SW 1271 (cell line): ENCODE data around the gene RPA3.

Experiments
- DNase-seq, 2 experiments: peaks; one replicate each; lab custom pipeline; 2025; lab: John Stamatoyannopoulos, UW

Gene RPA3

GRCh38 chr7:7718492-7718891, at the start of gene RPA3:
Gene RPA3, minus strand, starts transcription at chr7:7718607. Its CDS starts 78,189 bp downstream, at chr7:7640418.
- DNase-seq = no peak

- no peak for DNase-seq
Observed at GRCh38 chr7:7766671-7767070, 48.3 kb upstream of the RPA3 start.

GRCh38 chr7:7765422-7765821, 47.0 kb upstream of the RPA3 start:
- DNase-seq = no peak

- no peak for DNase-seq
Observed at GRCh38 chr7:7764520-7765396, 46.4 kb upstream of the RPA3 start.

GRCh38 chr7:7761974-7762779, 43.8 kb upstream of the RPA3 start:
- DNase-seq = no peak

GRCh38 chr7:7761340-7761973, 43.0 kb upstream of the RPA3 start:
- peak in 1 of 2 experiments; percentile 62 for DNase-seq

- no peak for DNase-seq
Observed at GRCh38 chr7:7757576-7757975, 39.2 kb upstream of the RPA3 start.

GRCh38 chr7:7756577-7756976, 38.2 kb upstream of the RPA3 start:
- DNase-seq = no peak

GRCh38 chr7:7751243-7752092, 33.1 kb upstream of the RPA3 start:
- DNase-seq = no peak

- no peak for DNase-seq
Observed at GRCh38 chr7:7750571-7751242, 32.3 kb upstream of the RPA3 start.

GRCh38 chr7:7746458-7746857, 28.1 kb upstream of the RPA3 start:
- DNase-seq = no peak

GRCh38 chr7:7745966-7746365, 27.6 kb upstream of the RPA3 start:
- no peak for DNase-seq

- no peak for DNase-seq
Observed at GRCh38 chr7:7745258-7745657, 26.9 kb upstream of the RPA3 start.

GRCh38 chr7:7742223-7742622, 23.8 kb upstream of the RPA3 start:
- DNase-seq = no peak

GRCh38 chr7:7740037-7740355, 21.6 kb upstream of the RPA3 start:
- DNase-seq = no peak

- no peak for DNase-seq
Observed at GRCh38 chr7:7739204-7740036, 21.0 kb upstream of the RPA3 start.

- DNase-seq = no peak
Observed at GRCh38 chr7:7738622-7739021, 20.2 kb upstream of the RPA3 start.

- no peak for DNase-seq
Observed at GRCh38 chr7:7738177-7738576, 19.8 kb upstream of the RPA3 start.

GRCh38 chr7:7737674-7738073, 19.3 kb upstream of the RPA3 start:
- no peak for DNase-seq

GRCh38 chr7:7736671-7737070, 18.3 kb upstream of the RPA3 start:
- no peak for DNase-seq
